ENCODE data around the gene WNT10A.

- no peak for TF ChIP-seq GATA3 (IDR thresholded peaks at IDR 0.05; ENCODE audit: low read depth, low read length)
- no peak for TF ChIP-seq GATA2 (IDR thresholded peaks at IDR 0.05; ENCODE audit: low read depth, low read length)
These were observed 3.1 kb downstream of the WNT10A start for GRCh38 chr2:218883491-218884490.

Measured in SH-SY5Y (cell line).